HG03039 (cell line): ENCODE measurements around the gene GFRA1.

ENCODE experiments used
- ATAC-seq: cut with Tn5 transposase; IDR thresholded peaks from one replicate; pipeline ENCODE4 v1.9.1; 2021; ENCODE audit warnings: mild to moderate bottlenecking, moderate library complexity; ENCODE audit not compliant: unreplicated experiment

GFRA1 gene

GRCh38 chr10:116109481-116109880 lies 163.5 kb downstream of the GFRA1 start:
- no peak for ATAC-seq

DNA sequence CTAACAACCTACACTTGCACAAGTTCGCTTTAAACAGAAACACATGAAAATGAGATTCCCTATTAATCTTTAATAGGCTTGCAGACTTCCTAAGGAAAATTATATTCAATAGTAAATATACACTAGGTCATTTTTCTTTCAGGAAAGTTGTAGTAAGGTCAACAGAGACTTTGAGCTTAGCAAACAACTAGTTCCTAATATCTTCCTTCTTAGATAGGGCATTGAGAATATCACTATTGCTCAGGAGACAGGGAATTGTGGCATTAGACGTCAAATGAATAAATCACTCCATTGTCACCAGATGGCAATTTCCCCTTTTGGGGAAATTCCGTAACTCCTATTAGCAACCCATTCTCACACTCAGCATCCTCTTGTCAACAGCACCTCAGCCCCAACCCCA lies 164.9 kb downstream of the GFRA1 start:
- no peak for ATAC-seq

GRCh38 chr10:116106611-116107010 lies 166.4 kb downstream of the GFRA1 start:
- ATAC-seq, result no peak

DNA sequence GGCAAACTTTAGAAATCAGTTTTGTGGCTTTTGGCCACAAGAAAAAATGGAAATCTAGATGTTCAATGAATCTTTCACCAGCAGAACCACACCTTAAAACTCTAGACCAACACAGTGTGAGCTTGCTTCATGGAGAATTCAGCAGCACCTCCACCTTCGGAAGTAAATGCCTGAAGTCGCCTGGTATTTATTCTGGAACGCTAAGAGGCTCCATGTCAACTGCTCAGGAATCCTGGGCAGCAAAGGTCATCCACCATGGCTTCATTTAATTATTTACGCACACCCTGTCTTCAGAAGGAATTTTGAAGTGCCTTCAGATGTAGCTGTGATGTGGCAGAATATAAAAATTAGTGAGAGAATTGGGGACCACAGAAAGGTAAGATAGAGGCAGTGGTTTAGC lies 167.7 kb downstream of the GFRA1 start:
- no peak for ATAC-seq

GRCh38 chr10:116104210-116104932 lies 168.6 kb downstream of the GFRA1 start:
- ATAC-seq, result no peak

GRCh38 chr10:116103668-116104067 lies 169.3 kb downstream of the GFRA1 start:
- no peak for ATAC-seq

- ATAC-seq, result no peak
Observed at GRCh38 chr10:116101616-116102315, 171.2 kb downstream of the GFRA1 start.

- no peak for ATAC-seq
Observed at GRCh38 chr10:116100984-116101383, 172.0 kb downstream of the GFRA1 start.

GRCh38 chr10:116099023-116099420 lies 174.0 kb downstream of the GFRA1 start:
- ATAC-seq, result no peak

GRCh38 chr10:116098411-116099022 lies 174.5 kb downstream of the GFRA1 start:
- no peak for ATAC-seq

DNA sequence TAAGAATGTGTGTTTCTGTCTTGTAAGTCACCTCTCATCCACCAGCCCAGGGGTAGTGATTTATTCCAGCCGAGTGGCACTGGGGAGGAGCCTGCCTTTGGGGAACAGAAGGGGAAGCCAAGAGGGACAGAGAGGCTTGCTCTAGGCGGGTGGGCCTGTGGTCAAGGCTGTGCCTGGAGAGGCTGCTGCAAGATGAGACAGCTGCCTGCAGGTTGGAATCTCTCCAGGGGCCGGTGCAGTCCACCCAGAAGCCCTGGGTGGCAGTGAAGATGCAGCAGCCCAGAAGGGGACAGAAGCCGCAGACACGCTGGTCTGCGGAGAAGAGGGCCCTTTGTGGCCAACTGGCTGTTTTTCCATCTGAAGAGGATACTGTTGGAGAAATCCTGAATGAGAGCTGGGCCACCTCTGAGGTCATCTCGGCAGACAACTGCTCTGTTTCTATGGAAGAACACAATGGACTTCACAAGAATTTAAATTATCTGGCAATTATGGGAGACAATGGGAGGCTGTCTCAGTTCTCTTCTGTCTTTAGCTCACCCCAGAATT lies 175.7 kb downstream of the GFRA1 start:
- no peak for ATAC-seq

DNA sequence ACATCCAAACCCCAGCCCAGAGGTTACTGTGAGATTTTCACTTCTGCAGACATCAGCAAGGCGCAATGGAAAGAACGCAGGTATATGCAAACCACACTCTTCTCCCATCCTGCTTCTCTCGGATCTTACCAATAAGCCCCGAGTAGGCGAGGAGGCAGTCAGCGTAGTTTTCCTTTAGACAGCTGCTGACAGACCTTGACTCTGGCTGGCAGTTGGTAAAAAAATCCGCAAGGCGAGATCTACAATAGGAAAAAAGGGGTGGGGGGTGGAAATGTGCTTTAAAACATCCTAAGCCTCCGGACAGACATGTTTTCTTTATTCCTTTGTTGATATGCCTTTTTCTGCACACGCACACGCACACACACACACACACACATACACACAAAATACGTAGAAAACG lies 176.5 kb downstream of the GFRA1 start:
- no peak for ATAC-seq

DNA sequence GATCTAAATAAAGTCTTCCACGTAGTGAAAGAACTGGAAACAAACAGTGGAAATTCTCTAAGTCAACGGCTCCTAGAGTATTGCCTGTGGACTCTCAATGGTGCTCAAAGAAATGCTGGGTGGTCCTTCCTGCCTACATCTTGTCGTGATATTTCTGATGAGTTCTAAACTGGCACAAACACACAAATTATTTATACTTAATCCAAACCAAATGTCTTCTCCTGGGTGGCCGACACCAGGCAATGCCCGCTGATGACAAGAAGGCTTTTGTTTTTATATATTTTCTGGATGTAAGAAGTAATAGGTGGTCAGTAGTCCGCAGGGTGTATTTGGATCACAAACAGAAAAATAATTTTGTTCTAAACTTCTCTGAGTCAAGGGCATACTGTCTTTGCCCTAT lies 178.7 kb downstream of the GFRA1 start:
- no peak for ATAC-seq

DNA sequence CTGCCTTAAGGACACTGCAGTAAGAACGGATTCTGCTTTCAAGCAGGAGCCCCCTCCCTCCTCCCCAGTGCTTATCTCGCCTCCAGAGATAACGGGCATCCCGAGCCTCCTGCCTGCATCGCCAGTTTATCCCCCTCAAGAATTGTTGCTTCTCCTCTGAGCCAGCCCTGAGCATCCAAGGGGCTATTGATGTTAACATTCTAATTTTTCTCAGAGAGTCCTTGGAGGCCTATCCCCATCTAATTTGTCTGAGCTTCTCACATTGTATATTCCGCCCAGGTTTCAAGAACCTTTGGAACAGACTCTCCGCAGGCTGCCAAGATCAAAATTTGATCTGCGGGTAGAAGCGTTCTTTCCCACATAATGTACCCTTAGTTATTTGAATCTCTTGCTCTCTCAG lies 180.0 kb downstream of the GFRA1 start:
- no peak for ATAC-seq

GRCh38 chr10:116088985-116089384 lies 184.0 kb downstream of the GFRA1 start:
- ATAC-seq, result no peak

DNA sequence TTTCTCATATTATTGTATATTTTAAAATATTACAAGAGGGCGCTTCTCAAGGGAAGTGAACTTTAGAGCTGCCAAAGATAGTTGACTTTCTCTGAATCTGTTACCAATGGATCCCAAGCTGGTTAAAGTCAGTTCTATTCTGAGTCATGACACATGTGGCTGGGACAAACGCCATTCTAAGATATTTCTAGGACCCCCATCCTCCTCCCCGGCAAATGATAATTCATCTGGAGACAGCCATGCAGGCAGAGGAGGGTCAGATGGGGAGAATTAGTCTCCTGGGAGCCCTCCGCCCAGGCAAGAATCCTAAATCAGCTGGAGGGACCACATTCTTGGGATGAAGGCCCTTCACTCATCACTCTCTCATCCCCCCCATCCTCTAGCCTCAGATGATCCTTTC lies 187.7 kb downstream of the GFRA1 start:
- no peak for ATAC-seq

DNA sequence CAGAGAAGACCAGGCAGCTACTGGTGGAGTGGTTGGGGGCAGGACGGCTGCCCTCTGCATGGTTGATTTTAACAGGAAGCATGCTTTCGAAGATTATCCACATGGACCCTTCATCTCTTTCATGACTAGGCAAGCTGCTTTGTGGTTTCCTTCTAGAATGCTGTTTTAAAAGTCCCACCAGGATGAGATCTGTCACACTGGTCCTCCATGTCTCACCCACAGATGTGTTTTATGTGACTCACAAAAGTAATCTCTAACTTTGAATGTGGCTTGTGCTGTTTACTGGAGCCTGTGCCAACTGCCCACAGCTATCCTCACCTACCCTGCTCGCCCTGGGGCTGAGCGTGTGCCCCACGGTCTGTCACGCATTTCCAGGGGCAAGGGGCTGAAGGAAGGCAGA lies 188.8 kb downstream of the GFRA1 start:
- ATAC-seq, result no peak

GRCh38 chr10:116083226-116083762 lies 189.7 kb downstream of the GFRA1 start:
- no peak for ATAC-seq

DNA sequence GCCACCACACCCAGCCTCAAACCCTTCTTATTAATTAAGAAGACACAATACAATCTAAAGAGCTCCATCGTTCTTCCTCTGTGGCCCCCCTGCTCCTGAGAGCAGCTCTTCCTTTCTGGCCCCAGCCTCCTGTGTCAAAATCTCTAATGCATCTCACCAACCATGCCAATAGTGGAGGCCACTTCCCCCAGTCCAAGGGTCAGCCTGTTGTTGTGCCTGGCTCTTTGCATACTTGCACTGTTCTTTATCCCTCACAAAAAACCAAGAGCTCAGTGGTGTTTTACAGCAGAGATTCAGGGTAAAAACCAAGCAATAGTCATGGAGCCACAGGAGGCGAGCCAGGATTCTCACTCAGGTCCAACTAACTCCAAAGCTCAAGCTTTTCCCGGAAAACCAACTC lies 190.2 kb downstream of the GFRA1 start:
- no peak for ATAC-seq

DNA sequence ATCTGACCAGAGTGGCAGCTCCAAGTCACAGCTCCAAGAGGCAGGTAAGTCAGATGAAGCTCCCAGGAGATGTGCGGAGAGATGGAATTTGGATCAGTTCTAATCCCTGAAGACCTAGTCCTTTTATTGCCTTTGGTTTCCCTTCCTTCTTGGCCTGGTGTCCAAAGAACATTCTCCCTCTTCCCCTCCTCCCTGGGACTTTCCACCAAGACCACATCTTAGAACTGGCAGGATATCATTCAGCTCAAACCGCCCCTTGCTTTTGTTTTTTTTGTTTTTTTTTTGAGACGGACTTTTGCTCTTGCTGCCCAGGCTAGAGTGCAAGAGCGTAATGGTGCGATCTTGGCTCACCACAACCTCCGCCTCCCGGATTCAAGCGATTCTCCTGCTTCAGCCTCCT lies 190.8 kb downstream of the GFRA1 start:
- no peak for ATAC-seq

- ATAC-seq, result no peak
Observed at GRCh38 chr10:116080553-116080952, 192.5 kb downstream of the GFRA1 start.

GRCh38 chr10:116079355-116079754 lies 193.7 kb downstream of the GFRA1 start:
- ATAC-seq, result no peak
